Neural progenitor cell (in vitro differentiated cells): ENCODE measurements around the gene SCD.

Experiments
- EZH2phosphoT487 ChIP-seq: fragments of 200-600 bp; sonication (generic); IDR thresholded peaks from 2 replicates; pipeline ENCODE4 v1.6.1; 2017; ENCODE audit warnings: antibody characterized with exemption
- TF ChIP-seq, protein P1 (sequence below): fragments of 200-600 bp; sonication (generic); IDR thresholded peaks from 2 replicates; pipeline ENCODE4 v1.5.1; 2017; ENCODE audit warnings: antibody characterized with exemption, mild to moderate bottlenecking

DNA sequence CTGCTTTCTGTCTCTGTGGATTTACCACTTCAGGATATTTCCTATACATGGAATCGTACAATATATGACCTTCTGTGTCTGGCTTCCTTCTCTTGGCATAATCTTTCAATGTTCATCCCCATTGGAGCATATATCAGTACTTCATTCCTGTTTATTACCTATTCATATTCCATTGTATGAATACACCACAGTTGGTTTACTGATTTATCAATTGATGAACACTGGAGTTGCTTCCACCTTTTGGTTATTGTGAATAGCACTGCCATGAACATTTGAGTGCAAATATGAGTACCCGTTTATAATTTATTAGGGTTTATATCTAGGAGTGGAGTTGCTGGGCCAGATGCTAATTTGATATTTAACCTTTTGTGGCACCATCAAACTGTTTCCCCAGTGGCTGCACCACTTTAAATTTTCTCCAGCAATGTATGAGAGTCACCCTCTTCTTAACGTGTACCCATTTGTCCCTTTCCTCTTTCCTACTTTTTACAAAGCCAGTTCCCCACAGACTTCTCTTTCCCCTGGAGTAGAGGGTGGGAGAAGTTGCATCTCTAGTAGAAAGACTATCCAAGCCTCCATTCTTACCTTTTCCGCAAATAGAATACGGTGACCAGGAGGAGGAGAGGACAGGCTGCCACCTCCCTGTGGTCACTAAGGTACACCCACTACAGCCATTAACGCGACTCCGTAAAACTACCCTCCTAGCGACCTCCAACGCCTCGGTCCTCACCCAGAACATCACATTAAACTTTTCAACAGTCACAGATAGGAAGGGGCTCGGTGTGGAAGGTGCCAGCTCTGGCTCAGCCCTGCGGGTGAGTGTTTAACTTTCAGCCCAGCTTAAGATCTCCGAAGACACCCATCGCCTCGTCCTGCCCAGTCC, 25.6 kb downstream of the SCD start:
- TF ChIP-seq, protein P1, sequence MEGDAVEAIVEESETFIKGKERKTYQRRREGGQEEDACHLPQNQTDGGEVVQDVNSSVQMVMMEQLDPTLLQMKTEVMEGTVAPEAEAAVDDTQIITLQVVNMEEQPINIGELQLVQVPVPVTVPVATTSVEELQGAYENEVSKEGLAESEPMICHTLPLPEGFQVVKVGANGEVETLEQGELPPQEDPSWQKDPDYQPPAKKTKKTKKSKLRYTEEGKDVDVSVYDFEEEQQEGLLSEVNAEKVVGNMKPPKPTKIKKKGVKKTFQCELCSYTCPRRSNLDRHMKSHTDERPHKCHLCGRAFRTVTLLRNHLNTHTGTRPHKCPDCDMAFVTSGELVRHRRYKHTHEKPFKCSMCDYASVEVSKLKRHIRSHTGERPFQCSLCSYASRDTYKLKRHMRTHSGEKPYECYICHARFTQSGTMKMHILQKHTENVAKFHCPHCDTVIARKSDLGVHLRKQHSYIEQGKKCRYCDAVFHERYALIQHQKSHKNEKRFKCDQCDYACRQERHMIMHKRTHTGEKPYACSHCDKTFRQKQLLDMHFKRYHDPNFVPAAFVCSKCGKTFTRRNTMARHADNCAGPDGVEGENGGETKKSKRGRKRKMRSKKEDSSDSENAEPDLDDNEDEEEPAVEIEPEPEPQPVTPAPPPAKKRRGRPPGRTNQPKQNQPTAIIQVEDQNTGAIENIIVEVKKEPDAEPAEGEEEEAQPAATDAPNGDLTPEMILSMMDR = peak; percentile 5
- TF ChIP-seq EZH2phosphoT487 = no peak
